Measurements from ENCODE around the gene ETNK1. TPM values are rescaled to one million over a fixed set of nuclear protein-coding genes. Genes with fewer than 3 reads are reported as not detected.

The ETNK1 gene
- total and polyA plus RNA-seq, 2 donors (not counting 1 experiment from before 2014, with no cell fraction given): 19.0 to 56.1 TPM

DNA sequence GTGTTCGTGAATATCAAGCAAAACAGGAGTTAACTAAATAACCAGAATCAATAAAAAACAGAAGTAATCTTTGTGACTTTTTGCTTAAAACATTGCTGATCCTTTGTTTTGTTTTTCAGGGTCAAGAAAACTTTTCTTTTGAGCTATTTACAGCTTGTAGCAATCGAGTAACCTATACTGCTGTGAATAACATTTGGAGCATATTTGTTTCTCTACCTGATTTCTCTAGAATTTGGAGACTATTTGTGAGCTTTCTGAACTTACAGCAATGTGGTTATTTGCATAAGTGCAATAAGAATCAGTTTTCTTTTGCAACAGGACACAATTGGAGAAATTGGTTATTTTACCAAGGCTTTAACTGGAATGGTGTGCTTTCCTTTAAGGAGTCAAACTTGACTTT, 7.3 kb upstream of the ETNK1 start:
- Histone ChIP-seq H3K4me1 (ENCODE audit: control insufficient read depth, extremely low read depth, insufficient read depth, low read length) (no peaks in the 10 kb centered on the region), H3K9me3 (ENCODE audit: control insufficient read depth, insufficient read depth, low read depth, low read length) (no peaks in the 10 kb centered on the region), H3K4me2 (ENCODE audit: extremely low read depth, insufficient read depth, low read length) (no peak overlapping the region), H3K27me3 (ENCODE audit: control insufficient read depth, insufficient read depth, low read length) (no peaks in the 10 kb centered on the region), H4K20me1 (ENCODE audit: control insufficient read depth, extremely low read depth, insufficient read depth, low read length) (no peaks in the 10 kb centered on the region), H3K27ac (ENCODE audit: insufficient read depth, low read length) (no peak overlapping the region), H3K4me3 (replicated peaks in 1 of 4; ENCODE audit: control extremely low read depth in 1 of 4, insufficient read depth in 1 of 4, low read depth in 3 of 4, low read length in 4 of 4) (no peak overlapping the region), H3K79me2 (ENCODE audit: control insufficient read depth, insufficient read depth, low read length) (no peaks in the 10 kb centered on the region), H3K36me3 (ENCODE audit: control insufficient read depth, insufficient read depth, low read length) (no peaks in the 10 kb centered on the region), H2AFZ (ENCODE audit: low read length) (no peak overlapping the region), H3K9ac (ENCODE audit: insufficient read depth, low read length) (no peak overlapping the region)
- DNase-seq (ENCODE audit: low read depth in 2 of 2): no peak
- TF ChIP-seq, protein P1, sequence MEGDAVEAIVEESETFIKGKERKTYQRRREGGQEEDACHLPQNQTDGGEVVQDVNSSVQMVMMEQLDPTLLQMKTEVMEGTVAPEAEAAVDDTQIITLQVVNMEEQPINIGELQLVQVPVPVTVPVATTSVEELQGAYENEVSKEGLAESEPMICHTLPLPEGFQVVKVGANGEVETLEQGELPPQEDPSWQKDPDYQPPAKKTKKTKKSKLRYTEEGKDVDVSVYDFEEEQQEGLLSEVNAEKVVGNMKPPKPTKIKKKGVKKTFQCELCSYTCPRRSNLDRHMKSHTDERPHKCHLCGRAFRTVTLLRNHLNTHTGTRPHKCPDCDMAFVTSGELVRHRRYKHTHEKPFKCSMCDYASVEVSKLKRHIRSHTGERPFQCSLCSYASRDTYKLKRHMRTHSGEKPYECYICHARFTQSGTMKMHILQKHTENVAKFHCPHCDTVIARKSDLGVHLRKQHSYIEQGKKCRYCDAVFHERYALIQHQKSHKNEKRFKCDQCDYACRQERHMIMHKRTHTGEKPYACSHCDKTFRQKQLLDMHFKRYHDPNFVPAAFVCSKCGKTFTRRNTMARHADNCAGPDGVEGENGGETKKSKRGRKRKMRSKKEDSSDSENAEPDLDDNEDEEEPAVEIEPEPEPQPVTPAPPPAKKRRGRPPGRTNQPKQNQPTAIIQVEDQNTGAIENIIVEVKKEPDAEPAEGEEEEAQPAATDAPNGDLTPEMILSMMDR (conservative IDR thresholded peaks at IDR 0.05 in 1 of 2, IDR thresholded peaks at IDR 0.05 in 1 of 2; ENCODE audit: low read depth in 1 of 2, low read length in 2 of 2): no peak
- no peak for TF ChIP-seq EZH2 (IDR thresholded peaks at IDR 0.05; ENCODE audit: low read length, missing control alignments)

DNA sequence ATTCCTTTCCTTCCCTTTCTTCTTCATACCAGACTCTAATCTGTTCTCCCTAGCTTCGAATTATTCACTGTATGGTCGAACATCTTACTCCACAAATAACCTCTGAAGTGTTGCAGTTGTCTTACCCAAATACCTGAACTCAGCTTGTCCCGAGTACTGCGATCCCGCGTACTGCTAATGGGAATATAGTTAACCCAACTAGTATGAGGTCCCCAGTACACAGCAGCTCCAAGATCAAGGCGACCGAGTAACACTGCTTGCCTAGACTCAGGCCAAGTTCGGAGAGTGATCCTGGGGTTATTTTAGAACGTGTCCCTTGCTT, 462 bp upstream of the ETNK1 start:
- Histone ChIP-seq H3K4me2 (ENCODE audit: extremely low read depth, insufficient read depth, low read length) (peak overlapping the region; percentile 77), H3K79me2 (ENCODE audit: control insufficient read depth, insufficient read depth, low read length) (peaks cover 42% of the 10 kb centered on the region), H2AFZ (ENCODE audit: low read length) (peak overlapping the region; percentile 83), H3K9ac (ENCODE audit: insufficient read depth, low read length) (peak overlapping the region; percentile 95), H3K27ac (ENCODE audit: insufficient read depth, low read length) (peak overlapping the region; percentile 92), H3K4me3 (replicated peaks in 1 of 4; ENCODE audit: control extremely low read depth in 1 of 4, insufficient read depth in 1 of 4, low read depth in 3 of 4, low read length in 4 of 4) (peak overlapping the region; percentile 76 to 99 (median 90)), H3K4me1 (ENCODE audit: control insufficient read depth, extremely low read depth, insufficient read depth, low read length) (peaks cover 4% of the 10 kb centered on the region), H3K36me3 (ENCODE audit: control insufficient read depth, insufficient read depth, low read length) (no peaks in the 10 kb centered on the region), H3K27me3 (ENCODE audit: control insufficient read depth, insufficient read depth, low read length) (no peaks in the 10 kb centered on the region), H3K9me3 (ENCODE audit: control insufficient read depth, insufficient read depth, low read depth, low read length) (no peaks in the 10 kb centered on the region), H4K20me1 (ENCODE audit: control insufficient read depth, extremely low read depth, insufficient read depth, low read length) (no peaks in the 10 kb centered on the region)
- no peak for DNase-seq (ENCODE audit: low read depth in 2 of 2)
- TF ChIP-seq, protein P1 (conservative IDR thresholded peaks at IDR 0.05 in 1 of 2, IDR thresholded peaks at IDR 0.05 in 1 of 2; ENCODE audit: low read depth in 1 of 2, low read length in 2 of 2): no peak
- TF ChIP-seq EZH2 (IDR thresholded peaks at IDR 0.05; ENCODE audit: low read length, missing control alignments): no peak

DNA sequence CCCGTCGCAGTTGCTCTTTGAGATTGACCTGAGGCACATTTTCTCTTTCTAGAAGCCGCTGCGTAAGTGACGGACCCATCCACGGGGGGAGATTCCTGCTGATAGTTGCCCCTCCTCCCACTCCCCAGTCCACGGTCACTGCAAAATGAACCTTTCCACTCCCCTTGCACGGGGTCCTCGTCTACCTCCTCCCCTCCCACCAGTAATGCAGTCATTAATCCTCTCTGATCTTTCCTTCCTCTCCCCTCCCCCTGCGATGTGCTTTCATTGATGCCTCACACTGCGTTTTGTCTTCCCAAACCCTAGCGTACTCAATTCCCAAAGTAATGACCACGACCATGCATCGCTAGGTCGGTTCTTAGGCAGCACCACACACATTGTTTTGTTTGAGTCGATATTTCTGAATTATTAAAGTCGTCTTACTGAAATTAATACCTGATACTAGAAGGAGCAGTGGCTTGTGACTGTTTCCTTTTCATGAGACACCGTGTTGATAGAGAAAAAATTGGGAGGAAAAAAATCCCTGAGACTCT, 857 bp downstream of the ETNK1 start:
- peaks cover 54% of the 10 kb centered on the region for H3K79me2 ChIP-seq (ENCODE audit: control insufficient read depth, insufficient read depth, low read length)

More for the DNA sequence above, 857 bp downstream of the ETNK1 start:
- Histone ChIP-seq H3K9ac (ENCODE audit: insufficient read depth, low read length) (peak overlapping the region; percentile 95), H3K9me3 (ENCODE audit: control insufficient read depth, insufficient read depth, low read depth, low read length) (no peaks in the 10 kb centered on the region), H3K4me3 (replicated peaks in 1 of 4; ENCODE audit: control extremely low read depth in 1 of 4, insufficient read depth in 1 of 4, low read depth in 3 of 4, low read length in 4 of 4) (peak overlapping the region; percentile 76 to 99 (median 90)), H2AFZ (ENCODE audit: low read length) (peak overlapping the region; percentile 66), H3K4me1 (ENCODE audit: control insufficient read depth, extremely low read depth, insufficient read depth, low read length) (peaks cover 4% of the 10 kb centered on the region), H3K27ac (ENCODE audit: insufficient read depth, low read length) (peak overlapping the region; percentile 92), H3K27me3 (ENCODE audit: control insufficient read depth, insufficient read depth, low read length) (no peaks in the 10 kb centered on the region), H3K4me2 (ENCODE audit: extremely low read depth, insufficient read depth, low read length) (peak overlapping the region; percentile 96), H3K36me3 (ENCODE audit: control insufficient read depth, insufficient read depth, low read length) (no peaks in the 10 kb centered on the region), H4K20me1 (ENCODE audit: control insufficient read depth, extremely low read depth, insufficient read depth, low read length) (no peaks in the 10 kb centered on the region)
- no peak for TF ChIP-seq EZH2 (IDR thresholded peaks at IDR 0.05; ENCODE audit: low read length, missing control alignments)
- TF ChIP-seq, protein P1 (conservative IDR thresholded peaks at IDR 0.05 in 1 of 2, IDR thresholded peaks at IDR 0.05 in 1 of 2; ENCODE audit: low read depth in 1 of 2, low read length in 2 of 2): no peak
- peak; percentile 43 to 46 for DNase-seq (ENCODE audit: low read depth in 2 of 2)

Measured in fibroblast of lung (primary cell).